ENCODE measurements around the gene ETV1. TPM values are rescaled to one million over a fixed set of nuclear protein-coding genes. Genes with fewer than 3 reads are reported as not detected.

ETV1 gene
- total RNA-seq, 1 experiment from 2014 or later: 0.52 TPM

DNA sequence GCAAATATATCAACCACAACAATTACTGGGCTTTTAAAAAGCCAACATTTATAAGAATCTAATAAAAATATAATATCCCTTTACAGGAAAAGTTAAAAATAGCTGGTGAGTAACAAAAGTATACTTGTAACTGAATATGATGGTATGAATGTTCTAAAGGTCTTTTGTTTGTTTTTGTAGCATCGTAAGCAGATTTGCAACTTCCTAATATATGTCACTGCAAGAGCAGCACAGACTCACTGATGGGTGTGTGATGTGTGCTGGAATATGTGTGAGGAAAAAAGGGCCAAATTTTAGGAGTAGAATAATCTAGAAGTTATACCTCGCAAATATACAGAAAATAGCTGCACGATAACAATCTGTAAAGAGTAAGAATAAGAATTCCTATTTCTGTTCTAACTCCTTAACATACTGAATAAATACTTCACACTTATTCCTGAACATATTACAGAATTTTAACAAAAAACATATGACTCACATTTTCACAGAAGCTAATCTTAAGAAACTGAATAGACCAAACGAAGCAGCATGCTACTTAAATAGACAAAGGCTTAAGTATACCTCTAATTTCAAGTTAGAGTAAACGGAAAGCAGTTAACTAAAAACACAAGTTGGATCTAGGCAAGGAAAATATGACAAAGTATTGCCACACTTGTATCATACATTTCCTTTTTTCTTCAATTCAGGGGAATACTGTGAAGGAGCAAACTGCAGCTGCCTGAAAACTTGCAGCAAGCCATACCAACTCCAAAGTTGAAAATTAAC, 9.6 kb downstream of the ETV1 start:
- Mint-ChIP-seq H3K9me3 (ENCODE audit: unreplicated experiment) (no peaks in the 10 kb centered on the region), H3K4me3 (ENCODE audit: unreplicated experiment) (no peak overlapping the region), H3K27ac (ENCODE audit: unreplicated experiment) (no peak overlapping the region), H3K36me3 (ENCODE audit: insufficient read depth, unreplicated experiment) (no peaks in the 10 kb centered on the region), H3K27me3 (ENCODE audit: insufficient read depth, unreplicated experiment) (peaks cover 28% of the 10 kb centered on the region), H3K4me1 (ENCODE audit: low read depth, unreplicated experiment) (no peaks in the 10 kb centered on the region)
- TF ChIP-seq, protein P1, sequence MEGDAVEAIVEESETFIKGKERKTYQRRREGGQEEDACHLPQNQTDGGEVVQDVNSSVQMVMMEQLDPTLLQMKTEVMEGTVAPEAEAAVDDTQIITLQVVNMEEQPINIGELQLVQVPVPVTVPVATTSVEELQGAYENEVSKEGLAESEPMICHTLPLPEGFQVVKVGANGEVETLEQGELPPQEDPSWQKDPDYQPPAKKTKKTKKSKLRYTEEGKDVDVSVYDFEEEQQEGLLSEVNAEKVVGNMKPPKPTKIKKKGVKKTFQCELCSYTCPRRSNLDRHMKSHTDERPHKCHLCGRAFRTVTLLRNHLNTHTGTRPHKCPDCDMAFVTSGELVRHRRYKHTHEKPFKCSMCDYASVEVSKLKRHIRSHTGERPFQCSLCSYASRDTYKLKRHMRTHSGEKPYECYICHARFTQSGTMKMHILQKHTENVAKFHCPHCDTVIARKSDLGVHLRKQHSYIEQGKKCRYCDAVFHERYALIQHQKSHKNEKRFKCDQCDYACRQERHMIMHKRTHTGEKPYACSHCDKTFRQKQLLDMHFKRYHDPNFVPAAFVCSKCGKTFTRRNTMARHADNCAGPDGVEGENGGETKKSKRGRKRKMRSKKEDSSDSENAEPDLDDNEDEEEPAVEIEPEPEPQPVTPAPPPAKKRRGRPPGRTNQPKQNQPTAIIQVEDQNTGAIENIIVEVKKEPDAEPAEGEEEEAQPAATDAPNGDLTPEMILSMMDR (IDR thresholded peaks at IDR 0.05; ENCODE audit: insufficient read depth in 1 of 2, low read depth in 1 of 2, low read length in 1 of 2, severe bottlenecking in 1 of 2, unreplicated experiment in 1 of 2): no peak
- H3K9me3 ChIP-seq: no peaks in the 10 kb centered on the region
- H3K36me3 ChIP-seq (ENCODE audit: control insufficient read depth, insufficient read depth, low read length): no peaks in the 10 kb centered on the region
- DNase-seq: no peak
- no peak overlapping the region for H3K4me3 ChIP-seq (ENCODE audit: low read depth, low read length)
- POLR2A ChIA-PET: no interaction called here
- BruUV-seq (replicated peaks): no TSS peak
- peaks cover 6% of the 10 kb centered on the region; the same call in 1 of the 2 replicates for H3K4me1 ChIP-seq
- intact Hi-C loops (cut with micrococcal nuclease; ENCODE audit: unreplicated experiment): no loop called here
- CTCF ChIA-PET: no interaction called here
- no peaks in the 10 kb centered on the region for H3K27me3 ChIP-seq (replicated peaks; ENCODE audit: control insufficient read depth, insufficient read depth, low read length)

DNA sequence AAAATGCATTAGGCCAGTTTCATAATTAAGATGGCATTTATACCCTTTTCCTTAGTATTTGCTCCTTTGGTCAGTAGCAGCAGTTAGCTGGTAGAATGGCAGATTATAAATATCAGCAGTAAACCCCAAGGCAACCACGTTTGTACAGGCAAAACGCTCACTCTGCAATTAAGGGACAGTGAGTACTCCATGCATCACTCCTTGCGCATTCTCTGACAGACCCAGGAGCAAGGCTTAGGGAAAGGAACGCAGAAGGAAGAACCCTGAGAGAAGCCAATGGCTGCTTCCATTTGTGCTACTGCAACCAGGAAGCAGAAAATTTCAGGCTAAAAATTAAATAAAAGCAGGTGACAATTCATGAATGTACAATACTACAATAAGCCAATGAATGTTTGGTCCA, 12.9 kb downstream of the ETV1 start:
- H3K36me3 ChIP-seq (ENCODE audit: control insufficient read depth, insufficient read depth, low read length): no peaks in the 10 kb centered on the region
- peaks cover 6% of the 10 kb centered on the region; the same call in 1 of the 2 replicates for H3K4me1 ChIP-seq
- no peaks in the 10 kb centered on the region for H3K9me3 Mint-ChIP-seq (ENCODE audit: unreplicated experiment)
- no peaks in the 10 kb centered on the region for H3K9me3 ChIP-seq
- no peaks in the 10 kb centered on the region for H3K36me3 Mint-ChIP-seq (ENCODE audit: insufficient read depth, unreplicated experiment)
- no TSS peak for BruUV-seq (replicated peaks)
- intact Hi-C loops (cut with micrococcal nuclease; ENCODE audit: unreplicated experiment): no loop called here
- no peak for DNase-seq
- H3K27me3 ChIP-seq (replicated peaks; ENCODE audit: control insufficient read depth, insufficient read depth, low read length): no peaks in the 10 kb centered on the region
- TF ChIP-seq, protein P1 (IDR thresholded peaks at IDR 0.05; ENCODE audit: insufficient read depth in 1 of 2, low read depth in 1 of 2, low read length in 1 of 2, severe bottlenecking in 1 of 2, unreplicated experiment in 1 of 2): no peak
- no peak overlapping the region for H3K4me3 Mint-ChIP-seq (ENCODE audit: unreplicated experiment)
- H3K4me3 ChIP-seq (ENCODE audit: low read depth, low read length): no peak overlapping the region
- ChIA-PET POLR2A (no interaction called here), CTCF (no interaction called here)
- H3K27ac Mint-ChIP-seq (ENCODE audit: unreplicated experiment): no peak overlapping the region
- no peaks in the 10 kb centered on the region for H3K4me1 Mint-ChIP-seq (ENCODE audit: low read depth, unreplicated experiment)
- H3K27me3 Mint-ChIP-seq (ENCODE audit: insufficient read depth, unreplicated experiment): peaks cover 21% of the 10 kb centered on the region

DNA sequence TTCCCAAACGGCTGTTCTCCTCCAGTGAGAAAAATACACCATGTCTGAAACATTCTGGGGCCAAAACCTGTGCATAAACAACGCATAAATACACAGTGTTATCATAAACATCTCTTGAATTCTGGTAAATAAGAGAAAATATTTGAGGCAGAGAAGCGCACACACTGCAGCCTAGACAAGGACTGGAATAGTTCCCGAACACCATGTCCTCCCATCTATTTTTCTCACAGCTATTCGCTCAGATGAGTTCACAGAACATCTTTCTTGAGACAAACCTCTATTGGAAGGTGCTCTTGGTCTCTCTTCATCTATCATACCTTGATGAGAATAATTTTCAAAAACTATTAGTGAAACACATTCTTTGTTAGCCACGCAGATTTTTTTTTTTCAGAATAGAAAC, 24.4 kb downstream of the ETV1 start:
- Mint-ChIP-seq H3K9me3 (ENCODE audit: unreplicated experiment) (no peaks in the 10 kb centered on the region), H3K27me3 (ENCODE audit: insufficient read depth, unreplicated experiment) (peaks cover 5% of the 10 kb centered on the region), H3K4me3 (ENCODE audit: unreplicated experiment) (no peak overlapping the region), H3K4me1 (ENCODE audit: low read depth, unreplicated experiment) (no peaks in the 10 kb centered on the region), H3K27ac (ENCODE audit: unreplicated experiment) (no peak overlapping the region), H3K36me3 (ENCODE audit: insufficient read depth, unreplicated experiment) (no peaks in the 10 kb centered on the region)
- TF ChIP-seq, protein P1 (IDR thresholded peaks at IDR 0.05; ENCODE audit: insufficient read depth in 1 of 2, low read depth in 1 of 2, low read length in 1 of 2, severe bottlenecking in 1 of 2, unreplicated experiment in 1 of 2): no peak
- Histone ChIP-seq H3K36me3 (ENCODE audit: control insufficient read depth, insufficient read depth, low read length) (no peaks in the 10 kb centered on the region), H3K9me3 (no peaks in the 10 kb centered on the region), H3K4me3 (ENCODE audit: low read depth, low read length) (no peak overlapping the region), H3K27me3 (replicated peaks; ENCODE audit: control insufficient read depth, insufficient read depth, low read length) (no peaks in the 10 kb centered on the region), H3K4me1 (no peaks in the 10 kb centered on the region)
- no TSS peak for BruUV-seq (replicated peaks)
- intact Hi-C loops (cut with micrococcal nuclease; ENCODE audit: unreplicated experiment): no loop called here
- no peak for DNase-seq
- ChIA-PET POLR2A (interaction anchor here (0.6 kb wide), 1 partner anchor 1256 kb away, joined by 3 read pairs; no protein-coding TSS in a partner anchor), CTCF (no interaction called here)

All from Caco-2 (cell line).